Gastrocnemius medialis (tissue), 4 donors: ENCODE results near the gene CXorf58. TPM values are rescaled to one million over a fixed set of nuclear protein-coding genes. Genes with fewer than 3 reads are reported as not detected.
"Not testable (repeated sequence)": the region's sequence is repeated elsewhere in the genome, so short reads cannot be mapped to it uniquely, and the experiment has no call there.

Experiments
- ATAC-seq, 2 donors: fragments of 150-250 bp; one replicate each; pipeline ENCODE4 v1.9.1; 2016
- DNase-seq, 2 donors: peaks; one replicate each; pipeline ENCODE4 v3.0.0-alpha.2; 2019
- H3K27ac ChIP-seq, 4 donors: fragments of 200-600 bp; sonication (generic); 1 replicate in 1 of 4; 2 replicates in 3 of 4; pipeline ENCODE4 v1.5.1; 2016 to 2018; ENCODE audit warnings: mild to moderate bottlenecking in 2 of 4, moderate library complexity in 1 of 4
- H3K27me3 ChIP-seq, 3 donors: fragments of 200-600 bp; sonication (generic) in 2 of 3; 1 replicate in 1 of 3; 2 replicates in 2 of 3; pipeline versions ENCODE4 v1.5.1 to v1.6.0; 2016 to 2019; ENCODE audit warnings: mild to moderate bottlenecking in 1 of 3, moderate library complexity in 1 of 3
- H3K36me3 ChIP-seq, 2 donors: fragments of 200-600 bp; sonication (generic) in 1 of 2; one replicate each; pipeline ENCODE4 v1.5.1; 2017 to 2018
- H3K4me1 ChIP-seq, 2 donors: fragments of 200-600 bp; sonication (generic) in 1 of 2; one replicate each; pipeline ENCODE4 v1.5.1; 2016 to 2017; ENCODE audit warnings: mild to moderate bottlenecking in 2 of 2
- H3K4me3 ChIP-seq, 4 donors: fragments of 200-600 bp; sonication (generic) in 3 of 4; 1 replicate in 1 of 4; 2 replicates in 3 of 4; pipeline ENCODE4 v1.5.1; 2016 to 2019; ENCODE audit warnings: mild to moderate bottlenecking in 2 of 4
- H3K9me3 ChIP-seq, 3 donors: fragments of 200-600 bp; sonication (generic) in 2 of 3; 1 replicate in 1 of 3; 2 replicates in 2 of 3; pipeline ENCODE4 v1.5.1; 2016 to 2019
- CTCF ChIP-seq, 5 experiments: fragments of 450-650 bp in 3 of 5; fragments of 200-600 bp in 2 of 5; sonication (generic) in 2 of 5; IDR thresholded peaks in 4 of 5; conservative IDR thresholded peaks in 1 of 5; 1 replicate in 4 of 5; 2 replicates in 1 of 5; pipeline ENCODE4 v1.5.1; 2016 to 2019; ENCODE audit warnings: antibody characterized with exemption in 5 of 5, mild to moderate bottlenecking in 3 of 5, moderate library complexity in 3 of 5
- POLR2A ChIP-seq, 2 donors: fragments of 450-650 bp; IDR thresholded peaks; one replicate each; pipeline ENCODE4 v1.6.1; 2017; ENCODE audit warnings: antibody characterized with exemption in 2 of 2, mild to moderate bottlenecking in 2 of 2, moderate library complexity in 2 of 2
- in situ Hi-C, 4 donors: fragments of 200-750 bp; cut with MboI; loops; one replicate each; pipeline versions ENCODE4 v1.15.0 to v1.8.0; 2017; ENCODE audit warnings: low sequenced_read_pairs in 4 of 4
- intact Hi-C: fragments of 100-400 bp; cut with DNase I; formaldehyde crosslinking; loops from one replicate; pipeline ENCODE4 v1.15.1; 2023; ENCODE audit warnings: low total_unique reads
- total RNA-seq, 4 donors: library from RNA; depleted of rRNA; stranded (reverse); fragments of >200 nt; gene quantifications; one replicate each; pipeline versions ENCODE4 v1.1.0 to v1.2.3, GENCODE V29; 2016

CXorf58 gene
- total RNA-seq: 1 to 10 TPM in 1 of 4 donors, not detected in 3; 3.1 TPM

- H3K27me3 ChIP-seq: no peaks in the 10 kb centered on the region
- no peaks in the 10 kb centered on the region for H3K9me3 ChIP-seq
- DNase-seq: peak; percentile 76 to 89
- H3K27ac ChIP-seq: peak within 1 kb of the TSS; percentile 87 to 95 (median 92)
- peak; percentile 92 to 97 for ATAC-seq
- in situ Hi-C loops: loop anchor here (10.0 to 25.0 kb wide), 5 partner anchors 105 to 220 kb away; partner anchors contain the start of genes SAT1 (in 3 of the 4) and EIF2S3 (in 1 of the 4)
- intact Hi-C loops: loop anchor here (1.0 to 10.0 kb wide), 6 partner anchors 118 to 787 kb away; partner anchors contain the start of genes ACOT9, EIF2S3, POLA1 and PRDX4
- peaks cover 3 to 8% of the 10 kb centered on the region in 2 donors for H3K4me1 ChIP-seq
- TF ChIP-seq CTCF (IDR thresholded peaks at IDR 0.05 in 4 of 5, conservative IDR thresholded peaks at IDR 0.05 in 1 of 5) (peak; percentile 74 to 84 (median 77)), POLR2A (IDR thresholded peaks at IDR 0.05) (peak; percentile 21 to 28)
- peak within 1 kb of the TSS; percentile 49 to 76 (median 68) for H3K4me3 ChIP-seq
- no peaks in the 10 kb centered on the region for H3K36me3 ChIP-seq
These were observed at the start of gene CXorf58, which contains the start of gene APOO for GRCh38 chrX:23907498-23908218. TSS of gene CXorf58 (plus strand) at chrX:23908006. CDS start at chrX:23910303, 2,297 bp downstream. TSS of gene APOO (minus strand) at chrX:23907938. CDS start at chrX:23907702, 236 bp downstream.

- H3K36me3 ChIP-seq, H3K27me3 ChIP-seq, H3K4me1 ChIP-seq, in situ Hi-C loops, ATAC-seq, intact Hi-C loops, H3K27ac ChIP-seq, DNase-seq, H3K4me3 ChIP-seq, H3K9me3 ChIP-seq: not testable (repeated sequence)
These were observed 48.6 kb upstream of the CXorf58 start for GRCh38 chrX:23859238-23859637.

GRCh38 chrX:23861215-23861896 is 46.5 kb upstream of the CXorf58 start:
- DNase-seq (no peak), ATAC-seq (no peak)
- Histone ChIP-seq H3K9me3 (no peaks in the 10 kb centered on the region), H3K27me3 (no peaks in the 10 kb centered on the region), H3K27ac (no peak overlapping the region), H3K36me3 (no peaks in the 10 kb centered on the region), H3K4me1 (no peaks in the 10 kb centered on the region), H3K4me3 (no peak overlapping the region)
- TF ChIP-seq CTCF (IDR thresholded peaks at IDR 0.05 in 4 of 5, conservative IDR thresholded peaks at IDR 0.05 in 1 of 5) (no peak), POLR2A (IDR thresholded peaks at IDR 0.05) (no peak)
- in situ Hi-C loops (no loop called here), intact Hi-C loops (no loop called here)

GRCh38 chrX:23861952-23862351 is 45.9 kb upstream of the CXorf58 start:
- in situ Hi-C loops, H3K27ac ChIP-seq, H3K4me3 ChIP-seq, H3K36me3 ChIP-seq, H3K4me1 ChIP-seq, H3K9me3 ChIP-seq, intact Hi-C loops, ATAC-seq, H3K27me3 ChIP-seq, DNase-seq: not testable (repeated sequence)

GRCh38 chrX:23864742-23865326 is 43.0 kb upstream of the CXorf58 start:
- ATAC-seq: no peak
- intact Hi-C loops: no loop called here

More at GRCh38 chrX:23864742-23865326, 43.0 kb upstream of the CXorf58 start:
- in situ Hi-C loops: no loop called here
- H3K27me3 ChIP-seq: no peaks in the 10 kb centered on the region
- no peak overlapping the region for H3K4me3 ChIP-seq
- H3K27ac ChIP-seq: no peak overlapping the region
- no peak for DNase-seq
- H3K9me3 ChIP-seq: no peaks in the 10 kb centered on the region
- H3K4me1 ChIP-seq: no peaks in the 10 kb centered on the region
- TF ChIP-seq POLR2A (IDR thresholded peaks at IDR 0.05) (no peak), CTCF (IDR thresholded peaks at IDR 0.05 in 4 of 5, conservative IDR thresholded peaks at IDR 0.05 in 1 of 5) (no peak)
- H3K36me3 ChIP-seq: no peaks in the 10 kb centered on the region
